NCI-H446 (cell line): ENCODE results near the gene UQCRC1.

Source experiments
- DNase-seq, 2 experiments: peaks; one replicate each; lab custom pipeline; 2025; lab: John Stamatoyannopoulos, UW

Gene UQCRC1

GRCh38 chr3:48571938-48572337 is 37.5 kb downstream of the UQCRC1 start:
- no peak for DNase-seq

GRCh38 chr3:48569808-48570450 is 39.5 kb downstream of the UQCRC1 start:
- no peak for DNase-seq

- DNase-seq, result no peak
These were observed 40.0 kb downstream of the UQCRC1 start for GRCh38 chr3:48569400-48569799.

- DNase-seq, result no peak
These were observed 41.0 kb downstream of the UQCRC1 start for GRCh38 chr3:48568476-48568875.

GRCh38 chr3:48567500-48567899 is 41.9 kb downstream of the UQCRC1 start:
- DNase-seq, result no peak

- DNase-seq, result no peak
These were observed 42.4 kb downstream of the UQCRC1 start for GRCh38 chr3:48567090-48567489.

- no peak for DNase-seq
These were observed 43.1 kb downstream of the UQCRC1 start for GRCh38 chr3:48566401-48566760.

- peak in 1 of 2 experiments; percentile 17 for DNase-seq
These were observed 43.6 kb downstream of the UQCRC1 start for GRCh38 chr3:48565591-48566400.

- DNase-seq, result no peak
These were observed 44.3 kb downstream of the UQCRC1 start for GRCh38 chr3:48565186-48565585.

GRCh38 chr3:48564667-48565066 is 44.8 kb downstream of the UQCRC1 start:
- DNase-seq, result no peak

GRCh38 chr3:48564022-48564421 is 45.4 kb downstream of the UQCRC1 start:
- no peak for DNase-seq

GRCh38 chr3:48563382-48563918 is 46.0 kb downstream of the UQCRC1 start, which contains the start of gene UCN2:
Gene UCN2 (minus strand): TSS chr3:48563781. CDS start chr3:48563124, 657 bp downstream.
- DNase-seq, result no peak

- DNase-seq, result no peak
These were observed 46.9 kb downstream of the UQCRC1 start for GRCh38 chr3:48562367-48563095.

GRCh38 chr3:48561045-48561736 is 48.3 kb downstream of the UQCRC1 start:
- DNase-seq, result no peak

GRCh38 chr3:48560648-48561018 is 48.8 kb downstream of the UQCRC1 start:
- DNase-seq, result no peak

- no peak for DNase-seq
These were observed 50.8 kb downstream of the UQCRC1 start for GRCh38 chr3:48558493-48559134.

- peak; percentile 93 to 97 for DNase-seq
These were observed 52.4 kb downstream of the UQCRC1 start, which contains the start of gene PFKFB4 for GRCh38 chr3:48556796-48557626. Gene PFKFB4 (minus strand): TSS chr3:48556803. CDS start chr3:48556777, 26 bp downstream.

- no peak for DNase-seq
These were observed 53.3 kb downstream of the UQCRC1 start for GRCh38 chr3:48555949-48556795.

GRCh38 chr3:48555231-48555948 is 54.1 kb downstream of the UQCRC1 start:
- no peak for DNase-seq
